OCI-LY7 (cell line): ENCODE data around the gene TOLLIP. TPM values are rescaled to one million over a fixed set of nuclear protein-coding genes. Genes with fewer than 3 reads are reported as not detected.
"Not testable (repeated sequence)": the region's sequence is repeated elsewhere in the genome, so short reads cannot be mapped to it uniquely, and the experiment has no call there.

Source experiments
- BruUV-seq: library from RNA; stranded (reverse); fragments of 400-500 nt; replicated peaks from 2 replicates; lab custom pipeline; 2021; lab: Mats Ljungman, UMichigan
- CTCF ChIA-PET: fragments of 300-600 bp; sonication (Branson Sonifier 250); formaldehyde crosslinking; loops from one replicate; lab custom pipeline; 2022; ENCODE audit warnings: antibody characterized with exemption; ENCODE audit not compliant: unreplicated experiment; lab: Charles Lee
- POLR2A ChIA-PET: fragments of 300-600 bp; sonication (Branson Sonifier 250); formaldehyde crosslinking; loops from one replicate; lab custom pipeline; 2022; ENCODE audit warnings: antibody characterized with exemption; lab: Charles Lee
- DNase-seq: peaks from one replicate; pipeline ENCODE4 v3.0.0-alpha.2; 2015; ENCODE audit warnings: low spot score
- H2AFZ ChIP-seq: fragments of 200-600 bp; sonication (generic), shearing (Covaris generic); 2 replicates; pipeline ENCODE4 v1.6.1; 2014; ENCODE audit warnings: mild to moderate bottlenecking, antibody characterized with exemption, low read length, moderate library complexity
- H3K27ac ChIP-seq: fragments of 200-600 bp; sonication (generic); 2 replicates; pipeline ENCODE4 v1.5.1; 2014; ENCODE audit warnings: mixed run types, low read depth, mild to moderate bottlenecking, moderate library complexity, low read length, inconsistent platforms; ENCODE audit not compliant: poor library complexity, severe bottlenecking
- H3K36me3 ChIP-seq: fragments of 200-600 bp; sonication (generic); 2 replicates; pipeline ENCODE4 v1.6.1; 2014; ENCODE audit warnings: mild to moderate bottlenecking, antibody characterized with exemption, low read length, moderate library complexity, mixed read lengths; ENCODE audit not compliant: insufficient read depth
- H3K4me1 ChIP-seq: fragments of 200-600 bp; sonication (generic); 2 replicates; pipeline ENCODE4 v1.5.1; 2014; ENCODE audit warnings: mild to moderate bottlenecking, low read length; ENCODE audit not compliant: insufficient read depth, poor library complexity, severe bottlenecking
- H3K4me2 ChIP-seq: fragments of 200-600 bp; sonication (generic); 2 replicates; pipeline ENCODE4 v1.6.1; 2014; ENCODE audit warnings: mild to moderate bottlenecking, low read length
- H3K4me3 ChIP-seq: fragments of 200-600 bp; sonication (generic); 2 replicates; pipeline ENCODE4 v1.5.1; 2014; ENCODE audit warnings: mild to moderate bottlenecking, low read depth, low read length; ENCODE audit not compliant: poor library complexity, severe bottlenecking
- H3K79me2 ChIP-seq: fragments of 200-600 bp; sonication (generic); 2 replicates; pipeline ENCODE4 v1.6.1; 2016; ENCODE audit warnings: low read depth, mild to moderate bottlenecking, low read length, moderate library complexity, mixed read lengths; ENCODE audit not compliant: insufficient read depth
- H3K9me2 ChIP-seq: fragments of 200-600 bp; sonication (generic); 2 replicates; pipeline ENCODE4 v1.6.1; 2016; ENCODE audit warnings: mild to moderate bottlenecking, low read length, mixed read lengths; ENCODE audit not compliant: insufficient read depth
- H3K9me3 ChIP-seq: fragments of 200-600 bp; sonication (generic); 2 replicates; pipeline ENCODE4 v1.6.1; 2014; ENCODE audit warnings: mild to moderate bottlenecking, mixed run types, low read length, mixed read lengths
- H4K20me1 ChIP-seq: fragments of 200-600 bp; sonication (generic); 2 replicates; pipeline ENCODE4 v1.6.1; 2014; ENCODE audit warnings: mild to moderate bottlenecking, antibody characterized with exemption, low read length, moderate library complexity, mixed read lengths; ENCODE audit not compliant: insufficient read depth
- EZH2phosphoT487 ChIP-seq: fragments of 200-600 bp; sonication (generic); IDR thresholded peaks from 2 replicates; pipeline ENCODE4 v1.6.1; 2018; ENCODE audit warnings: low read depth, borderline replicate concordance, mild to moderate bottlenecking, mixed run types, antibody characterized with exemption, low read length, moderate library complexity, mixed read lengths
- intact Hi-C: fragments of 100-400 bp; cut with micrococcal nuclease; formaldehyde crosslinking; loops from one replicate; pipeline ENCODE4 v1.10.0; 2022; ENCODE audit not compliant: unreplicated experiment
- total RNA-seq, 2 experiments: library from RNA; depleted of rRNA in 1 of 2; stranded (reverse); fragments of >200 nt in 1 of 2; shearing (Covaris generic) in 1 of 2; gene quantifications; 2 replicates each; pipeline ENCODE4 v1.2.3, GENCODE V29; 2014 to 2022
- TF ChIP-seq, protein P1 (sequence below): fragments of 200-600 bp; sonication (generic); conservative IDR thresholded peaks from 2 replicates; pipeline ENCODE4 v1.5.1; 2014; ENCODE audit warnings: mild to moderate bottlenecking, antibody characterized with exemption, low read length, moderate library complexity, mixed read lengths

Gene TOLLIP
- total RNA-seq, 2 experiments from 2014 or later = 15.9 to 37.1 TPM

DNA sequence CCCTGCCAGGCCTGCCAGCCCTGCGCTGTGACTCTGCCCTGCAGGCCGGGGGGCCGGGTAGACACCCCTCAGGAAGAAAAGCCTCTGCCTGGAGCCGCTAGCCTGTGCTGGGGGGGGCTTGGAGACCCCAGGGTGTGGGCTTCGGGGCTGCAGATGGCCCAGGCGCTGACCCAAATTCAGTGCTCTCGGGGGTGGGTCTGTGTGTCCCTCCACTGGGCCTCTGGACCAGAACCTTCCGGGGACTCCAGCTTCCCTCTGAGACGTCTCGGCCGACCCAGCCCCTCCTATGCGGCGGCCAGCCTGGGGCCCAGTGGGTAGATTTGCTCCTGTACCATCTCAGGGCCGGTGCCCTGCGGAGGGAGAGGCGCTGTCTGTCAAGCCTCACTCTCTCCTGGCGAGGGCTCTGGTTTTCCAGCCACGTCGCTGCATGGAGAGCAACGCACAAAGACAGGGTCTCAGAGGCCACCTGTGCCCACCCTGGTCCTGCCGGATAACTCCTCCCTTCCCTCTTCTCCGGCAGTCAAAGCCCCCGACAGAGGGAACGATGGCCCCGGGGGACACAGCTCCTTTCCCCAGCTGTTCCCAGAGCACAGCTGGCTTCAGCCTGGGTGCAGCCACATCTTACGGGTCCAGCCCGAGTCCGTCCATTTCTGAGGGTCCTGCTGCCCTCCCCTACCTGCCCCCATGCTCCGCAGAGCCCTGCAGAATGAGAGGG lies 40.1 kb upstream of the TOLLIP start:
- no peaks in the 10 kb centered on the region for H3K9me3 ChIP-seq
- no peak overlapping the region for H3K27ac ChIP-seq
- ChIA-PET POLR2A (no interaction called here), CTCF (no interaction called here)
- H3K4me2 ChIP-seq = no peak overlapping the region
- no peaks in the 10 kb centered on the region for H3K4me1 ChIP-seq
- H3K36me3 ChIP-seq = no peaks in the 10 kb centered on the region
- no peaks in the 10 kb centered on the region for H4K20me1 ChIP-seq
- DNase-seq = no peak
- no peak overlapping the region for H3K4me3 ChIP-seq
- H3K79me2 ChIP-seq = no peaks in the 10 kb centered on the region
- no TSS peak for BruUV-seq
- no peak for TF ChIP-seq EZH2phosphoT487
- TF ChIP-seq, protein P1, sequence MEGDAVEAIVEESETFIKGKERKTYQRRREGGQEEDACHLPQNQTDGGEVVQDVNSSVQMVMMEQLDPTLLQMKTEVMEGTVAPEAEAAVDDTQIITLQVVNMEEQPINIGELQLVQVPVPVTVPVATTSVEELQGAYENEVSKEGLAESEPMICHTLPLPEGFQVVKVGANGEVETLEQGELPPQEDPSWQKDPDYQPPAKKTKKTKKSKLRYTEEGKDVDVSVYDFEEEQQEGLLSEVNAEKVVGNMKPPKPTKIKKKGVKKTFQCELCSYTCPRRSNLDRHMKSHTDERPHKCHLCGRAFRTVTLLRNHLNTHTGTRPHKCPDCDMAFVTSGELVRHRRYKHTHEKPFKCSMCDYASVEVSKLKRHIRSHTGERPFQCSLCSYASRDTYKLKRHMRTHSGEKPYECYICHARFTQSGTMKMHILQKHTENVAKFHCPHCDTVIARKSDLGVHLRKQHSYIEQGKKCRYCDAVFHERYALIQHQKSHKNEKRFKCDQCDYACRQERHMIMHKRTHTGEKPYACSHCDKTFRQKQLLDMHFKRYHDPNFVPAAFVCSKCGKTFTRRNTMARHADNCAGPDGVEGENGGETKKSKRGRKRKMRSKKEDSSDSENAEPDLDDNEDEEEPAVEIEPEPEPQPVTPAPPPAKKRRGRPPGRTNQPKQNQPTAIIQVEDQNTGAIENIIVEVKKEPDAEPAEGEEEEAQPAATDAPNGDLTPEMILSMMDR = no peak
- no peak overlapping the region for H2AFZ ChIP-seq
- no peaks in the 10 kb centered on the region for H3K9me2 ChIP-seq
- intact Hi-C loops = no loop called here

- no peaks in the 10 kb centered on the region for H3K36me3 ChIP-seq
- BruUV-seq = no TSS peak
- H3K9me2 ChIP-seq = no peaks in the 10 kb centered on the region
- H3K4me3 ChIP-seq = no peak overlapping the region
- no peak overlapping the region for H2AFZ ChIP-seq
- no peak overlapping the region for H3K27ac ChIP-seq
- no peaks in the 10 kb centered on the region for H4K20me1 ChIP-seq
- no peak for DNase-seq
- no peak overlapping the region for H3K4me2 ChIP-seq
- H3K79me2 ChIP-seq = no peaks in the 10 kb centered on the region
- CTCF ChIA-PET = no interaction called here
- no peaks in the 10 kb centered on the region for H3K4me1 ChIP-seq
- TF ChIP-seq, protein P1 = no peak
- no peak for TF ChIP-seq EZH2phosphoT487
- intact Hi-C loops = no loop called here
- H3K9me3 ChIP-seq = no peaks in the 10 kb centered on the region
- POLR2A ChIA-PET = no interaction called here
Measured at GRCh38 chr11:1348796-1349326, 39.4 kb upstream of the TOLLIP start.

DNA sequence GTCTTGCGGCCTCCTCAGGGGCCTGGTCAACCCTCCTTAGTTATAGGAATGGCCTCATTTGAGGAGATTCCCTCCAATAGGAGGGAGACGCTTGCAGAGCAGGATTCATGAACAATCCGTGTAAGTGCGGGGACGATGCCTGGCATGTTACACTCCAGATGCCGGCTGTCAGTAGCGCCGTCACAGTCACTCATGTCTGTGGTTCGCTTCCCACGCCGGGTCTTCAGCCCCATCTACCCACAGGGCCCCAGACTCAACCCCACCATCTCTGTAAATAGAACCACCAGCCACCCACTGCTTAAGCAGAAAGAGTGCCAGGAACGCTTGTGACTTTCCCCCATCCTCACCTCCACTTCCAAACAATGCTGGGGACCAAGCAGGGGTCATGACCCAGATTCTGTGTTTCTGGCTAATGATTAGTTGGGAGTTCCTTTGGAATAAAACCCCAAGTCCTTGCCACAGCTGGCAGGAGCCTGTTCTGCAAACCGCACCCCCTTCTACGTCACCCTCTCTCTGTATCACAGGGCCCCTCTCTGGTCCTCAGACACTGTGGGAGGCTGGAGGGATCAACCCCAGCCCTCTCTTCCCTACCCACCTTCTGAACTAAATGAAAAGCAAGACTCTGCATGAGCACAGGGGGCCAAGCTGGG lies 38.8 kb upstream of the TOLLIP start:
- H4K20me1 ChIP-seq = no peaks in the 10 kb centered on the region
- intact Hi-C loops = no loop called here
- no peaks in the 10 kb centered on the region for H3K9me2 ChIP-seq
- H3K4me3 ChIP-seq = no peak overlapping the region
- ChIA-PET POLR2A (no interaction called here), CTCF (no interaction called here)
- H3K36me3 ChIP-seq = no peaks in the 10 kb centered on the region
- DNase-seq = no peak
- BruUV-seq = no TSS peak
- no peak overlapping the region for H3K27ac ChIP-seq
- no peaks in the 10 kb centered on the region for H3K4me1 ChIP-seq
- H3K79me2 ChIP-seq = no peaks in the 10 kb centered on the region
- H3K9me3 ChIP-seq = no peaks in the 10 kb centered on the region
- H2AFZ ChIP-seq = no peak overlapping the region
- H3K4me2 ChIP-seq = no peak overlapping the region
- no peak for TF ChIP-seq EZH2phosphoT487
- TF ChIP-seq, protein P1 = no peak

GRCh38 chr11:1347411-1347999 lies 38.1 kb upstream of the TOLLIP start:
- intact Hi-C loops, BruUV-seq, H3K4me2 ChIP-seq, H3K9me2 ChIP-seq, H3K36me3 ChIP-seq, H3K4me1 ChIP-seq, H4K20me1 ChIP-seq, H3K4me3 ChIP-seq, H3K9me3 ChIP-seq, H3K27ac ChIP-seq, POLR2A ChIA-PET, DNase-seq, H2AFZ ChIP-seq, H3K79me2 ChIP-seq: not testable (repeated sequence)
- CTCF ChIA-PET = interaction anchor here (0.6 kb wide), 1 partner anchor 35 kb away, joined by 4 read pairs; no protein-coding TSS in a partner anchor
